ENCODE results near the gene PTPRN2.
"Not testable (repeated sequence)": the region's sequence is repeated elsewhere in the genome, so short reads cannot be mapped to it uniquely, and the experiment has no call there.

The PTPRN2 gene

GRCh38 chr7:158530800-158531609 lies 56.6 kb downstream of the PTPRN2 start:
- DNase-seq: no peak

- DNase-seq: no peak
These were observed 58.2 kb downstream of the PTPRN2 start for GRCh38 chr7:158529181-158530096.

GRCh38 chr7:158527915-158528502 lies 59.6 kb downstream of the PTPRN2 start:
- no peak for DNase-seq

DNA sequence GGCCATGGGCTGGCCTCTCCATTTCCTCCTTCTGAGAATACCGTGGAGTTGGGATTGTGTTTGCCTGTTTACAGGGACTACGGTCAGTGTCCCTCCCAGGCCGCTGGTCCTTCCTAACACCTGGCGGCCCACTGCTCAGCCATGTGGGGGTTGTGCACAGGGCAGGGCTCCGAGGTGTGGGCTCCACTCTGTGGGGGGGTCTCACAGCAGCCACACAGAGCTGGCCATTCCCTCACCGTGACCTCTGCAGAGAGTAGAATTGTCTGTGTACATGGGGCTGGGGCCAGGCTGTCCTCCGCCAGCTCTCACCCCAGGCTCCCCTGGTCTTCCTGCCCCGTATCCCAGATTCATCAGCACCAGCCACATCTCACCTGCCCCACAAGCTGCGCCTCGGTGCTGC lies 60.1 kb downstream of the PTPRN2 start:
- no peak for DNase-seq

GRCh38 chr7:158527038-158527437 lies 60.6 kb downstream of the PTPRN2 start:
- DNase-seq: no peak

GRCh38 chr7:158526531-158526930 lies 61.1 kb downstream of the PTPRN2 start:
- no peak for DNase-seq

DNA sequence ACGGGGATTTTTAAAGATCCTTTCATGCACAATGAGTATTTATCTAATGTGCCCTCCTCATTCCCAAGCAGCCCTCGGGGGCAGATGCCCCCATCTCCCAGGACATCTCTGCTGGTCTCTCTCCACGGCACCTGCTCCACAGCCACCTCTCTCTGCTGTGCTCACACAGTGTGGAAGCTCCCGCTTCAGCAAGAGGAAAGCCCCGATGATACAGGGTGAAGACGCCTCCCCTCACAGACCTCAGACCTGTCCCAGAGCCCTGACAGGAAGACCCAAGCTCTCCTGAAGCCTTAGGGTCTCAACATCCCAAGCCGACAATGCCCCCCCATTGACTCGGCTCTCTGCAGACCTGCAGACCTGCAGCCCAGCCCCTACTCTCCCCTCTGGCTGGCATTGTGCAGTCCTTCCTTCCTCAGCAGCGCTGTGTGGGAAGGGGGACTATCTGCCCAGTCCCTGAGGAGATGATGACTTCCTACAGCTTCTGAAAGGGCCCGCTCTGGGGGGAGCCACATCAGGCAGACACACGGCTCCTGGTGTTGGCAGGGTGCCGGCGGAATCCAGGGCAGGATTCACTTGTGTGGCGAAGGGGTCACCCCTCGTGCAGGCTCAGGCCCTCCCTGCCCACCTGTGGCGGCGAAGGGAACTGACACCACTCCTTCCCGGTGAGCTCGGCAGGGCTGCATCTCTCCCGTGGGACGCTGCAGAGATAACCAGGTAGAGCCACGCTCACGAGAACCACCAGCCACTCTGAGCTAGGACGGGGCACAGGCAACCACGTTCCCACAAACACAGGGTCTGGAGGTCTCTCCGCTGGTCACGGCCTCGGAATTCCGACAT lies 61.8 kb downstream of the PTPRN2 start:
- no peak for DNase-seq

- DNase-seq: no peak
These were observed 62.6 kb downstream of the PTPRN2 start for GRCh38 chr7:158524749-158525635.

GRCh38 chr7:158524286-158524685 lies 63.3 kb downstream of the PTPRN2 start:
- DNase-seq: not testable (repeated sequence)

GRCh38 chr7:158523877-158524276 lies 63.7 kb downstream of the PTPRN2 start:
- not testable (repeated sequence) for DNase-seq

GRCh38 chr7:158523165-158523856 lies 64.3 kb downstream of the PTPRN2 start:
- not testable (repeated sequence) for DNase-seq

GRCh38 chr7:158521795-158522194 lies 65.8 kb downstream of the PTPRN2 start:
- DNase-seq: not testable (repeated sequence)

DNA sequence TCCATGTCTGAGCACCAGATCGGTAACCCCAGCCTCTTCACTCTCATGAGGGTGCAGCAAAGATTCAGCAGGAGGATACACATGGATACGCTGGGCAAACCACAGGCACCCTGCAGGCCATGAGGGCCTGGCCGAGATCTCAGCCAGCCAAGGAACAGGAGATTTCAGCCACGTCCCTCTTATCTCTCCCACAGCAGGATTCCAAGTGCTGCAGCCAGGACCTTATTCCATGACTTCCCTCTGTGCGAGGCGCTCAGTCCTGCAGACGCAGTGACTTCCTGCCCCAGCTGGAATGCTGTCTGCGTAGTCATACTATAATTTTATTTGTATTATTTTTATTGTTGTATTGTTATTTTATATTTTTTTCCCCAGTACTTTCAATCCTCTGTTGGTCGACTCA lies 66.8 kb downstream of the PTPRN2 start:
- DNase-seq: no peak

GRCh38 chr7:158519633-158520174 lies 67.9 kb downstream of the PTPRN2 start:
- DNase-seq: no peak

- DNase-seq: no peak
These were observed 68.5 kb downstream of the PTPRN2 start for GRCh38 chr7:158518980-158519632.

DNA sequence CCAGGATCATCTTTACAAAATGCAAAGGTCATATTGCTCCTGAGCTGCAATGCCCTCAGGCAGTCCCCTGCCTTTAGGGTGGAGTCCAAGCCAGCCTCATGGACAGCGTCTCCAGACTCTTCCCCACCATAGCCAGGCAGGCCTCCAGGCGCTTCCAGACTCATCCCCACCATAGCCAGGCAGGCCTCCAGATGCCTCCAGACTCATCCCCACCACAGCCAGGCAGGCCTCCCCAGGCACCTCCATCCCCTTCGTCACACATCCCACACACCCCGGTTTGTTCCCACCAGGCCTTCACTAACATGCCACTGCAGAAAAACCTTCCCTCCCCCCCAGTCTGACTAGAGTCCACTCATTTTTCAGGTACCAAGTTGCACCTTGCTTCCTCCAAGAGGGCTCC lies 70.1 kb downstream of the PTPRN2 start:
- DNase-seq: no peak

DNA sequence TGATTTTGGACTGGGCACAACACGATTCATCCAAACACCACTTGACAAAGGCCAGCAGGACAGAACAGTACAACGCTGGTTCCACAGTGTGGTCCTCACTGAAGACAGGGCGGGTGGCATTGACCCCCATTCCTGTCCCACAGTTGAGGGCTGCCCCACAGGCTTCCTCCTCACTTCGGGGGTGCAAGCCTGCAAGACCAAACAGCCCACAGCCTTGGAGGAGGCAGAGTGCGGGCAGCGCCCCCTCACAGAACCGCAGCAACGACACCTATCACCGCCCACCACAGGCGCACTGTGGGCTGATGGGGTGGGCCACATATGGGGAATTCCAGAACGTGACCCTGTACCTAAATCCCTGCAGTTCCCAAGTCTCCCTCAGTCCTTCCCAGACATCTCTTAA lies 70.6 kb downstream of the PTPRN2 start:
- DNase-seq: no peak

DNA sequence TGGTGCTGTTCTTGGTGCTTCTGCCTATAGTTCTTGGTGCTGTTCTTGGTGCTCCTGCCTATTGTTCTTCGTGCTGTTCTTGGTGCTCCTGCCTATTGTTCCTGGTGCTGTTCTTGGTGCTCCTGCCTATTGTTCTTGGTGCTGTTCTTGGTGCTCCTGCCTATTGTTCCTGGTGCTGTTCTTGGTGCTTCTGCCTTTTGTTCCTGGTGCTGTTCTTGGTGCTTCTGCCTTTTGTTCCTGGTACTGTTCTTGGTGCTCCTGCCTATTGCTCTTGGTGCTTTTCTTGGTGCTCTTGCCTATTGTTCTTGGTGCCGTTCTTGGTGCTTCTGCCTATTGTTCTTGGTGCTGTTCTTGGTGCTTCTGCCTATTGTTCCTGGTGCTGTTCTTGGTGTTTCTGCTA lies 71.1 kb downstream of the PTPRN2 start:
- DNase-seq: no peak

DNA sequence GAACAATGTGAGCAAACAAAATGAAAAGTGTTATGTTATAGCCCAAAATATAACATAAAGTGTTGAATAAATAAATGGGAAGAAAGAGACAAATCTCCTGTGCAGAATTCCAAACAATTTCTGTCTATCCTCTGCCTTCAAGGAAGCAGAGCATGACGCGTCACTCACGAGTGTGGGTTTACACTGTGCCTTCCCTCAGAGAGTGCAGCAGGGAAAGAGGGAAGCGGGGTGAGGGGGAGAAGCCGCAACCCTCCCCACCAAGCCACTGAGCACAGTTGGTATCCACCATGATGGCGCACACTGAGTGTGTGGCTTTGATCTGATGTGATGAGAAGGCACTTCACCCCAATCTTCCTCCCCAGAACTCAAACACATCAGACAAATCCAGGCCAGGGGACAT lies 74.8 kb downstream of the PTPRN2 start:
- no peak for DNase-seq

GRCh38 chr7:158512042-158512441 lies 75.6 kb downstream of the PTPRN2 start:
- DNase-seq: no peak
